Stimulated activated CD4-positive, alpha-beta T cell treated with anti-CD3 and anti-CD28 coated beads, Interleukin-15, amount 100 ng/mL, for 48 hours (primary cell): ENCODE measurements around the gene GJC2.
"Not testable (repeated sequence)": the region's sequence is repeated elsewhere in the genome, so short reads cannot be mapped to it uniquely, and the experiment has no call there.

Source experiments
- DNase-seq, 2 donors: peaks; one replicate each; pipeline ENCODE4 v3.0.0-alpha.2; 2020; ENCODE audit warnings: low read depth in 2 of 2

GJC2 gene

GRCh38 chr1:228173528-228174481 is 24.1 kb downstream of the GJC2 start:
- DNase-seq: not testable (repeated sequence)

DNA sequence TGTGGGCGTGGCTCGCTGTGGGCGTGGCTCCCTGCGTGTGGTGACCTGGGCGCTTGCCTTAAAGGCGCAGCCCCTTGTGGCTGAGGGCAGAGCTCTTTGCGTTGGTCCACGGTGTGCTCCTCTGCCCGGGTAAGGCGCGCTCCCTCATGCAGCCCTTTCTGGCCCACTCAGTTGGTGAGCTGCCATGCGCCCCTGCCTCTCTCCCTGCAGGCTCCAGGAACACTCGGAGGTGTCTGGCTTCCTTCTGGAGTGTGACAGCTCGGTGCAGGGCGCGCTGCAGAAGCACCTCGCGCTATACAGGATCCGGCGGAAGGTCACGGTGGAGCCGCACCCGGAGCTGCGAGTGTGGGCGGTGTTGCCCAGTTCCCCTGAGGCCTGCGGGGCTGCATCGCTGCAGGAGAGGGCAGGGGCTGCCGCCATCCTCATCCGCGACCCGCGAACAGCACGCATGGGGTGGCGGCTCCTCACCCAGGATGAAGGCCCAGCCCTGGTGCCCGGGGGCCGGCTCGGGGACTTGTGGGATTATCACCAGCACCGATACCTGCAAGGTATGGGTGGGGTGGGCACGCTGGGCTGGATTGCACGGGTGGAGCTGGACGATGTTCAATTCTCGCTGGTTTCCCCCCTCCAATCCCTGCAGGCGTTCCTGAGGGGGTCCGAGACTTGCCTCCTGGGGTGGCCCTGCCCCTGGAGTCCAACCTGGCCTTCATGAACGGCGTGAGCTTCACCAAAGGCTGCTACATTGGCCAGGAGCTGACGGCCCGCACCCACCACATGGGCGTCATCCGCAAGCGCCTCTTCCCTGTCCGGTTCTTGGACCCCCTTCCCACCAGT is 25.0 kb downstream of the GJC2 start:
- no peak for DNase-seq

DNA sequence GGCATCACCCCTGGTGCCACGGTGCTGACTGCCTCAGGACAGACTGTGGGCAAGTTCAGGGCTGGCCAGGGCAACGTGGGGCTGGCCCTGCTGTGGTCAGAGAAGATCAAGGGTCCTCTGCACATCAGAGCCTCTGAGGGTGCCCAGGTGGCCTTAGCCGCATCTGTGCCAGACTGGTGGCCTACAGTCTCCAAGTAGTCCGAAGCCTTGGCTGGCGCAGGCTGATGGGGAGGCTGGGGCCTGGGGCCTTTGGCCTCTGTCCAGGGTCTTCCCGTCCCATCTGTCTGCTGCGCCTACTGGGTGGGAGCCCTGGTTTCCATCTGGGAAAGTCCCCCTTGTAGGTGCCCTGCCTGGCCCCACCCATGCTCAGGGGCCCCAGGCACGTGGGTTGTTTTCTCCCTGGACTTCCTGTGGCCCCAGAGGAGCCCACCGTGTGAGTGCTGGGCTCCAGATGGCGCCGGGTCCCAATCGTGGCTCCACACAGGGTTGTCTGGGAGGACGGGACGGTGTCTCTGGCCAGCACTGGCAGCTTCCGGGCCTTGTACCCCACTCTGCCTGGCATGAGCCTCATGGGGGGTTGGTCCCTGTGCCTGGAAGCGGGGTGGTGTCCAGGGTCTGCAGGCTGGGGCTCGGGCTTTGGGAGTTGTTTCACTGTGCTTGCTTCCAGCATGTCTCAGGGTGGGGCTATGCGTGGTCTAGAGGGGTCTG is 25.7 kb downstream of the GJC2 start:
- no peak for DNase-seq

GRCh38 chr1:228176024-228176395 is 26.3 kb downstream of the GJC2 start:
- no peak for DNase-seq

GRCh38 chr1:228176461-228177182 is 26.9 kb downstream of the GJC2 start:
- DNase-seq: no peak

- no peak for DNase-seq
Measured at GRCh38 chr1:228177183-228177475, 27.4 kb downstream of the GJC2 start.

- DNase-seq: no peak
Measured at GRCh38 chr1:228177721-228178710, 28.3 kb downstream of the GJC2 start.

- DNase-seq: no peak
Measured at GRCh38 chr1:228178737-228179684, 29.3 kb downstream of the GJC2 start.

GRCh38 chr1:228180271-228180958 is 30.7 kb downstream of the GJC2 start:
- no peak for DNase-seq

- no peak for DNase-seq
Measured at GRCh38 chr1:228180959-228181644, 31.4 kb downstream of the GJC2 start.

GRCh38 chr1:228181645-228182034 is 31.9 kb downstream of the GJC2 start:
- no peak for DNase-seq

DNA sequence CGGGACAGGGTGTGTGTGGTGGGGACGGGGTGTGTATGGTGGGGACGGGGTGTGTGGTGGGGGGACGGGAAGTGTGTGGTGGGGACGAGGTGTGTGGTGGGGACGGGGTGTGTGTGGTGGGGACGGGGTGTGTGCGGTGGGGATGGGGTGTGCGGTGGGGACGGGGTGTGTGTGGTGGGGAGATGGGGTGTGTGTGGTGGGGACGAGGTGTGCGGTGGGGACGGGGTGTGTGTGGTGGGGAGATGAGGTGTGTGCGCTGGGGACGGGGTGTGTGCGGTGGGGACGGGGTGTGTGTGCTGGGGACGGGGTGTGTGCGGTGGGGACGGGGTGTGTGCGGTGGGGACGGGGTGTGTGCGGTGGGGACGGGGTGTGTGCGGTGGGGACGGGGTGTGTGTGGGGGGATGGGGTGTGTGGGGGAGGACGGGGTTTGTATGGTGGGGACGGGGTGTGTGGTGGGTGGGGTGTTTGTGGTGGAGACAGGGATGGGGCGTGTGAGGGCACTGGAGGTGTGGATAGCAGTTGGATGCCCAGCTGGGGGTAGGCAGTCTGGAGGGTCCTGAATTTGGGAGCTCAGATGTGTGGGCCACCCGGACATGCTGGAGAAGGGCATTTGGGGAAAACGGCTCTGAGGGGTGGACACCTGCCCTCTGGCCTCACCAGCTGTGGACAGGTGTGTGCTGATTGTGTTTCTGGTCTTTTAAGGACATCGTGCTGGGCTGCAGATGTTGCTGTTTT is 32.7 kb downstream of the GJC2 start:
- DNase-seq: no peak

GRCh38 chr1:228184152-228184551 is 34.4 kb downstream of the GJC2 start:
- no peak for DNase-seq

- DNase-seq: no peak
Measured at GRCh38 chr1:228185641-228185965, 35.9 kb downstream of the GJC2 start.

DNA sequence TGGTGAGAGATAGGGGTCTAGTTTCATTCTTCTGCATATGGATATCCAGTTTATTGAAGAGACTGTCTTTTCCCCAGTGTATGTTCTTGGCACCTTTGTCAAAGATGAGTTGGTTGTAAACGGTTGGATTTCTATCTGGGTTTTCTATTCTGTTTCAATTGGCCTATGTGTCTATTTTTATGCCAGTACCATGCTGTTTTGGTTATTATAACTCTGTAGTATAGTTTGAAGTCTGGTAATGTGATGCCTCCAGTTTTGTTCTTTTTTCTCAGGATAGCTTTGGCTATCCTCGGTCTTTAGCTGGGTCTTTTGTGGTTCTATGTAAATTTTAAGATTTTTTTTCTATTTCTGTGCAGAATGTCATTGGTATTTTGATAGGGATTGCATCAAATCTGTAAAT is 38.5 kb downstream of the GJC2 start:
- DNase-seq: not testable (repeated sequence)

GRCh38 chr1:228190182-228190581 is 40.5 kb downstream of the GJC2 start:
- no peak for DNase-seq

- DNase-seq: no peak
Measured at GRCh38 chr1:228190778-228191177, 41.0 kb downstream of the GJC2 start.

- no peak for DNase-seq
Measured at GRCh38 chr1:228194436-228194835, 44.7 kb downstream of the GJC2 start.
